Measurements from ENCODE around the gene HS2ST1. TPM values are rescaled to one million over a fixed set of nuclear protein-coding genes. Genes with fewer than 3 reads are reported as not detected.

The HS2ST1 gene
- total RNA-seq, 1 experiment from 2014 or later: 45.8 TPM

DNA sequence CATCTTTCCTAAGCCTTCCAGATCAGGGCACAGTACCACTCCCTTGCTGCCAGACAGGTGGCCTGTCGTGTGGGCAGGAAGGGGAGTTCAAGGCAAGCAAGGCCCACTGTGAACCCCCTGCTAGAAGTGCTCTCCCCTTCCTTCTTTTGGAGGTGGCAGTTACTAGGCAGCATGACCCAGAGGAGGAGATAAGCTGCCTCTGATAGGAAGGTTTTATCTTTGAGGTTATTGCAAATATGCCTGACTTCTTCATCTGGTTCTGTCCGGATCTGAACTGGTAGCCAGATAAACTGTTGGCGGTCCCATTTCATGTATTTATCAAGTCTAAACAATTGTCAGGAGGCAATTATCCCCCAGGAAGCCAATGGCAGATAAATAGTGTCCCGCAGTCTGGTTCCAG lies 216.0 kb downstream of the HS2ST1 start:
- no peaks in the 10 kb centered on the region for H3K9me3 ChIP-seq (ENCODE audit: low read depth, low read length, poor library complexity, severe bottlenecking)
- no peaks in the 10 kb centered on the region for H3K4me1 ChIP-seq (ENCODE audit: insufficient read depth, low read length, poor library complexity, severe bottlenecking)
- H3K36me3 ChIP-seq (ENCODE audit: insufficient read depth, low read length, poor library complexity, severe bottlenecking): no peaks in the 10 kb centered on the region
- no peak for DNase-seq (ENCODE audit: low spot score)
- no peak overlapping the region for H3K4me3 ChIP-seq (ENCODE audit: low read depth, low read length, poor library complexity, severe bottlenecking)
- ChIA-PET POLR2A (ENCODE audit: low non-redundant PET) (no interaction called here), CTCF (no interaction called here)
- intact Hi-C loops (cut with micrococcal nuclease; ENCODE audit: unreplicated experiment): loop anchor here (5.0 kb wide), 3 partner anchors 142 to 932 kb away; no protein-coding TSS in a partner anchor
- H3K27ac ChIP-seq (ENCODE audit: low read depth, low read length, poor library complexity, severe bottlenecking): no peak overlapping the region
- BruUV-seq (replicated peaks): no TSS peak
- H3K27me3 ChIP-seq (replicated peaks; ENCODE audit: insufficient read depth, low read depth, low read length, poor library complexity): no peaks in the 10 kb centered on the region
- TF ChIP-seq, protein P1, sequence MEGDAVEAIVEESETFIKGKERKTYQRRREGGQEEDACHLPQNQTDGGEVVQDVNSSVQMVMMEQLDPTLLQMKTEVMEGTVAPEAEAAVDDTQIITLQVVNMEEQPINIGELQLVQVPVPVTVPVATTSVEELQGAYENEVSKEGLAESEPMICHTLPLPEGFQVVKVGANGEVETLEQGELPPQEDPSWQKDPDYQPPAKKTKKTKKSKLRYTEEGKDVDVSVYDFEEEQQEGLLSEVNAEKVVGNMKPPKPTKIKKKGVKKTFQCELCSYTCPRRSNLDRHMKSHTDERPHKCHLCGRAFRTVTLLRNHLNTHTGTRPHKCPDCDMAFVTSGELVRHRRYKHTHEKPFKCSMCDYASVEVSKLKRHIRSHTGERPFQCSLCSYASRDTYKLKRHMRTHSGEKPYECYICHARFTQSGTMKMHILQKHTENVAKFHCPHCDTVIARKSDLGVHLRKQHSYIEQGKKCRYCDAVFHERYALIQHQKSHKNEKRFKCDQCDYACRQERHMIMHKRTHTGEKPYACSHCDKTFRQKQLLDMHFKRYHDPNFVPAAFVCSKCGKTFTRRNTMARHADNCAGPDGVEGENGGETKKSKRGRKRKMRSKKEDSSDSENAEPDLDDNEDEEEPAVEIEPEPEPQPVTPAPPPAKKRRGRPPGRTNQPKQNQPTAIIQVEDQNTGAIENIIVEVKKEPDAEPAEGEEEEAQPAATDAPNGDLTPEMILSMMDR (conservative IDR thresholded peaks at IDR 0.05; ENCODE audit: low read depth, low read length): no peak
- no peak for TF ChIP-seq EZH2 (IDR thresholded peaks at IDR 0.05; ENCODE audit: borderline replicate concordance, low read depth, low read length, poor library complexity, severe bottlenecking)

GRCh38 chr1:87131809-87132283 lies 217.4 kb downstream of the HS2ST1 start:
- ChIA-PET POLR2A (ENCODE audit: low non-redundant PET) (no interaction called here), CTCF (no interaction called here)
- Histone ChIP-seq H3K27me3 (replicated peaks; ENCODE audit: insufficient read depth, low read depth, low read length, poor library complexity) (no peaks in the 10 kb centered on the region), H3K9me3 (ENCODE audit: low read depth, low read length, poor library complexity, severe bottlenecking) (no peaks in the 10 kb centered on the region), H3K36me3 (ENCODE audit: insufficient read depth, low read length, poor library complexity, severe bottlenecking) (no peaks in the 10 kb centered on the region), H3K27ac (ENCODE audit: low read depth, low read length, poor library complexity, severe bottlenecking) (peak overlapping the region; percentile 36), H3K4me1 (ENCODE audit: insufficient read depth, low read length, poor library complexity, severe bottlenecking) (no peaks in the 10 kb centered on the region), H3K4me3 (ENCODE audit: low read depth, low read length, poor library complexity, severe bottlenecking) (peak overlapping the region; percentile 36)
- no peak for TF ChIP-seq EZH2 (IDR thresholded peaks at IDR 0.05; ENCODE audit: borderline replicate concordance, low read depth, low read length, poor library complexity, severe bottlenecking)
- TF ChIP-seq, protein P1 (conservative IDR thresholded peaks at IDR 0.05; ENCODE audit: low read depth, low read length): peak; percentile 97
- intact Hi-C loops (cut with micrococcal nuclease; ENCODE audit: unreplicated experiment): loop anchor here (5.0 kb wide), 3 partner anchors 140 to 930 kb away; no protein-coding TSS in a partner anchor
- DNase-seq (ENCODE audit: low spot score): peak; percentile 82
- BruUV-seq (replicated peaks): no TSS peak

DNA sequence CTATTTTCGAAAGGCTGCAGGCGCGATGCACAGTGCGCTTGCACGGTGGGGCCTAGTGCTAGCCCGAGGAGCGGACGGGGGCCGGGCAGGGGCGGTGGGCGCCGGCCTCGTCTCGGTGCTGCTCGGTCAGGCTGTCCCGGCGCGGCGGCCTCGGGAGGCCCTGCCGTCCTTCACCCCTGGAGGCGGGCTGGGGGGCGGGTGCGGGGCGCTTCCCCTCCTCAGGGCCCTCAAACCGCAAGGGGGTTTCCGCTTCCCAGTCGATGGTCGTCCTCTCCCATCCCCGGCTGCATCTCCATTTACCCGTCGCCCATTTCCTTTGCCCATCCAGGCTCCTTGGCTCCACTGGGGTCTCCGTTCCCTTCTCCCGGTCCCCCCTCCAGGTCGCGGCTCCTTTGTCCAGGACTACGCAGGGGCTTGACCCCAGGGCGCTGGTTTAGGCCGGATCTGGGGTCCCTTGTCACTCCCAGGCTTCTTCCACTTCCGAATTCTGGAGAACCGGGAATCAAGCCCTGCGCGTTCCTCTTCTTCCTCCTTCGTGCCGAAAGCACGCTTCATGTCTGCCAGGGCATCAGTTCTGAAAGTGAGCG lies 217.9 kb downstream of the HS2ST1 start:
- Histone ChIP-seq H3K36me3 (ENCODE audit: insufficient read depth, low read length, poor library complexity, severe bottlenecking) (no peaks in the 10 kb centered on the region), H3K27ac (ENCODE audit: low read depth, low read length, poor library complexity, severe bottlenecking) (no peak overlapping the region), H3K4me3 (ENCODE audit: low read depth, low read length, poor library complexity, severe bottlenecking) (peak overlapping the region; percentile 36), H3K4me1 (ENCODE audit: insufficient read depth, low read length, poor library complexity, severe bottlenecking) (no peaks in the 10 kb centered on the region), H3K27me3 (replicated peaks; ENCODE audit: insufficient read depth, low read depth, low read length, poor library complexity) (no peaks in the 10 kb centered on the region), H3K9me3 (ENCODE audit: low read depth, low read length, poor library complexity, severe bottlenecking) (no peaks in the 10 kb centered on the region)
- DNase-seq (ENCODE audit: low spot score): no peak
- TF ChIP-seq EZH2 (IDR thresholded peaks at IDR 0.05; ENCODE audit: borderline replicate concordance, low read depth, low read length, poor library complexity, severe bottlenecking): no peak
- TF ChIP-seq, protein P1 (conservative IDR thresholded peaks at IDR 0.05; ENCODE audit: low read depth, low read length): no peak
- intact Hi-C loops (cut with micrococcal nuclease; ENCODE audit: unreplicated experiment): loop anchor here (5.0 kb wide), 3 partner anchors 140 to 930 kb away; no protein-coding TSS in a partner anchor
- POLR2A ChIA-PET (ENCODE audit: low non-redundant PET): no interaction called here
- CTCF ChIA-PET: no interaction called here
- no TSS peak for BruUV-seq (replicated peaks)

Data from A673 (cell line).